ENCODE results near the gene NTNG1. TPM values are rescaled to one million over a fixed set of nuclear protein-coding genes. Genes with fewer than 3 reads are reported as not detected.

The NTNG1 gene
- total and polyA plus RNA-seq, 10 of the 15 experiments (the other 5 are each of a cell fraction or from before 2014, with no cell fraction given) = 0.18 to 2.3 (median 1.1) TPM; not detected in 1

DNA sequence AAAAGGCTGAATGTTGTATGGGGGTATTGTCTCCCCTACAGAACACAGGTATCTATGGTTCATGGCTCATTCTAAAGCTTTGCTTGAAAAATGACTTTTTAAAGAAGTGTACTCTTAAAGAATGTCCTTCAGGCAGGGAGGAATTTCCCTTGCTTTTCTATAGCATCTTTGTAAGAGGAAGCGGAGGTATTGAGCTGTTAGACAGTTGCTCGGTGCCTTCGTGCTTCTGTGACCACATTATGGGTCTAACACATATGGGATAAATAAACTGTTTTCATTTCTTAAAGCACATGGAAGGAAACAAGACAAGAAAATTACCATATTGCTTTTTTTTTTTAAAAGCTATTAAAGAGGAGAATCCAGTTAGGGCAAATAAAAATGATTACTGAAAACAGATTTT lies 182.9 kb downstream of the NTNG1 start:
- ChIA-PET SMC1A (ENCODE audit: uncharacterized antibody, unreplicated experiment) (interaction anchor here (1.3 kb wide), 1 partner anchor 100 kb away, joined by 3 read pairs; no protein-coding TSS in a partner anchor), RAD21 (ENCODE audit: unreplicated experiment) (no interaction called here), CTCF (interaction anchor here (1.0 to 1.1 kb wide), 2 partner anchors 8 kb away, joined by 3 to 4 read pairs; no protein-coding TSS in a partner anchor), POLR2A (no interaction called here)
- Histone ChIP-seq H3K4me2 (ENCODE audit: control insufficient read depth, insufficient read depth) (no peak overlapping the region), H3K79me2 (ENCODE audit: control insufficient read depth, insufficient read depth, low read length) (no peaks in the 10 kb centered on the region), H3K36me3 (ENCODE audit: control insufficient read depth in 2 of 2, insufficient read depth in 2 of 2, low read length in 1 of 2) (no peaks in the 10 kb centered on the region), H3K9ac (ENCODE audit: control insufficient read depth, insufficient read depth, low read length) (no peak overlapping the region), H4K20me1 (ENCODE audit: control insufficient read depth, insufficient read depth) (no peaks in the 10 kb centered on the region), H3K9me3 (replicated peaks; ENCODE audit: control insufficient read depth, insufficient read depth, low read length) (no peaks in the 10 kb centered on the region), H3K4me3 (no peak overlapping the region), H3K27ac (ENCODE audit: control insufficient read depth, insufficient read depth) (no peak overlapping the region), H3K4me1 (ENCODE audit: control insufficient read depth, insufficient read depth, low read length) (no peaks in the 10 kb centered on the region), H2AFZ (ENCODE audit: control insufficient read depth, low read depth, low read length) (no peak overlapping the region), H3K27me3 (replicated peaks in 1 of 2; ENCODE audit: control insufficient read depth in 2 of 2, insufficient read depth in 2 of 2, low read length in 1 of 2) (no peaks in the 10 kb centered on the region)
- WGBS (ENCODE audit: insufficient coverage, insufficient replicate concordance, low lambda C conversion rate, missing lambda C conversion rate) = 4% methylated on average over 3 of the region's 3 CpGs
- intact Hi-C loops (cut with micrococcal nuclease; ENCODE audit: unreplicated experiment) = no loop called here
- TF ChIP-seq RCOR1 (conservative IDR thresholded peaks at IDR 0.05; ENCODE audit: low read depth, low read length) (no peak), BRCA1 (IDR thresholded peaks at IDR 0.05; ENCODE audit: low read depth, low read length) (no peak), CBX3 (IDR thresholded peaks at IDR 0.05; ENCODE audit: borderline replicate concordance, low read depth) (no peak), KLF5 (IDR thresholded peaks at IDR 0.05; ENCODE audit: partially characterized antibody) (no peak), SMC3 (IDR thresholded peaks at IDR 0.05; ENCODE audit: borderline replicate concordance, low read length) (no peak), RBBP5 (conservative IDR thresholded peaks at IDR 0.05) (no peak), FOXK2 (IDR thresholded peaks at IDR 0.05) (no peak), RB1 (IDR thresholded peaks at IDR 0.05; ENCODE audit: borderline replicate concordance) (no peak)
- TF ChIP-seq, protein P1, sequence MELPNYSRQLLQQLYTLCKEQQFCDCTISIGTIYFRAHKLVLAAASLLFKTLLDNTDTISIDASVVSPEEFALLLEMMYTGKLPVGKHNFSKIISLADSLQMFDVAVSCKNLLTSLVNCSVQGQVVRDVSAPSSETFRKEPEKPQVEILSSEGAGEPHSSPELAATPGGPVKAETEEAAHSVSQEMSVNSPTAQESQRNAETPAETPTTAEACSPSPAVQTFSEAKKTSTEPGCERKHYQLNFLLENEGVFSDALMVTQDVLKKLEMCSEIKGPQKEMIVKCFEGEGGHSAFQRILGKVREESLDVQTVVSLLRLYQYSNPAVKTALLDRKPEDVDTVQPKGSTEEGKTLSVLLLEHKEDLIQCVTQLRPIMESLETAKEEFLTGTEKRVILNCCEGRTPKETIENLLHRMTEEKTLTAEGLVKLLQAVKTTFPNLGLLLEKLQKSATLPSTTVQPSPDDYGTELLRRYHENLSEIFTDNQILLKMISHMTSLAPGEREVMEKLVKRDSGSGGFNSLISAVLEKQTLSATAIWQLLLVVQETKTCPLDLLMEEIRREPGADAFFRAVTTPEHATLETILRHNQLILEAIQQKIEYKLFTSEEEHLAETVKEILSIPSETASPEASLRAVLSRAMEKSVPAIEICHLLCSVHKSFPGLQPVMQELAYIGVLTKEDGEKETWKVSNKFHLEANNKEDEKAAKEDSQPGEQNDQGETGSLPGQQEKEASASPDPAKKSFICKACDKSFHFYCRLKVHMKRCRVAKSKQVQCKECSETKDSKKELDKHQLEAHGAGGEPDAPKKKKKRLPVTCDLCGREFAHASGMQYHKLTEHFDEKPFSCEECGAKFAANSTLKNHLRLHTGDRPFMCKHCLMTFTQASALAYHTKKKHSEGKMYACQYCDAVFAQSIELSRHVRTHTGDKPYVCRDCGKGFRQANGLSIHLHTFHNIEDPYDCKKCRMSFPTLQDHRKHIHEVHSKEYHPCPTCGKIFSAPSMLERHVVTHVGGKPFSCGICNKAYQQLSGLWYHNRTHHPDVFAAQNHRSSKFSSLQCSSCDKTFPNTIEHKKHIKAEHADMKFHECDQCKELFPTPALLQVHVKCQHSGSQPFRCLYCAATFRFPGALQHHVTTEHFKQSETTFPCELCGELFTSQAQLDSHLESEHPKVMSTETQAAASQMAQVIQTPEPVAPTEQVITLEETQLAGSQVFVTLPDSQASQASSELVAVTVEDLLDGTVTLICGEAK (IDR thresholded peaks at IDR 0.05; ENCODE audit: borderline replicate concordance) = no peak
- TF ChIP-seq, protein P2, sequence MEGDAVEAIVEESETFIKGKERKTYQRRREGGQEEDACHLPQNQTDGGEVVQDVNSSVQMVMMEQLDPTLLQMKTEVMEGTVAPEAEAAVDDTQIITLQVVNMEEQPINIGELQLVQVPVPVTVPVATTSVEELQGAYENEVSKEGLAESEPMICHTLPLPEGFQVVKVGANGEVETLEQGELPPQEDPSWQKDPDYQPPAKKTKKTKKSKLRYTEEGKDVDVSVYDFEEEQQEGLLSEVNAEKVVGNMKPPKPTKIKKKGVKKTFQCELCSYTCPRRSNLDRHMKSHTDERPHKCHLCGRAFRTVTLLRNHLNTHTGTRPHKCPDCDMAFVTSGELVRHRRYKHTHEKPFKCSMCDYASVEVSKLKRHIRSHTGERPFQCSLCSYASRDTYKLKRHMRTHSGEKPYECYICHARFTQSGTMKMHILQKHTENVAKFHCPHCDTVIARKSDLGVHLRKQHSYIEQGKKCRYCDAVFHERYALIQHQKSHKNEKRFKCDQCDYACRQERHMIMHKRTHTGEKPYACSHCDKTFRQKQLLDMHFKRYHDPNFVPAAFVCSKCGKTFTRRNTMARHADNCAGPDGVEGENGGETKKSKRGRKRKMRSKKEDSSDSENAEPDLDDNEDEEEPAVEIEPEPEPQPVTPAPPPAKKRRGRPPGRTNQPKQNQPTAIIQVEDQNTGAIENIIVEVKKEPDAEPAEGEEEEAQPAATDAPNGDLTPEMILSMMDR (IDR thresholded peaks at IDR 0.05 in 2 of 3, conservative IDR thresholded peaks at IDR 0.05 in 1 of 3; ENCODE audit: control insufficient read depth in 2 of 3, extremely low read depth in 1 of 3, insufficient read depth in 1 of 3, low read depth in 3 of 3, low read length in 3 of 3) = no peak
- TF ChIP-seq, protein P3, sequence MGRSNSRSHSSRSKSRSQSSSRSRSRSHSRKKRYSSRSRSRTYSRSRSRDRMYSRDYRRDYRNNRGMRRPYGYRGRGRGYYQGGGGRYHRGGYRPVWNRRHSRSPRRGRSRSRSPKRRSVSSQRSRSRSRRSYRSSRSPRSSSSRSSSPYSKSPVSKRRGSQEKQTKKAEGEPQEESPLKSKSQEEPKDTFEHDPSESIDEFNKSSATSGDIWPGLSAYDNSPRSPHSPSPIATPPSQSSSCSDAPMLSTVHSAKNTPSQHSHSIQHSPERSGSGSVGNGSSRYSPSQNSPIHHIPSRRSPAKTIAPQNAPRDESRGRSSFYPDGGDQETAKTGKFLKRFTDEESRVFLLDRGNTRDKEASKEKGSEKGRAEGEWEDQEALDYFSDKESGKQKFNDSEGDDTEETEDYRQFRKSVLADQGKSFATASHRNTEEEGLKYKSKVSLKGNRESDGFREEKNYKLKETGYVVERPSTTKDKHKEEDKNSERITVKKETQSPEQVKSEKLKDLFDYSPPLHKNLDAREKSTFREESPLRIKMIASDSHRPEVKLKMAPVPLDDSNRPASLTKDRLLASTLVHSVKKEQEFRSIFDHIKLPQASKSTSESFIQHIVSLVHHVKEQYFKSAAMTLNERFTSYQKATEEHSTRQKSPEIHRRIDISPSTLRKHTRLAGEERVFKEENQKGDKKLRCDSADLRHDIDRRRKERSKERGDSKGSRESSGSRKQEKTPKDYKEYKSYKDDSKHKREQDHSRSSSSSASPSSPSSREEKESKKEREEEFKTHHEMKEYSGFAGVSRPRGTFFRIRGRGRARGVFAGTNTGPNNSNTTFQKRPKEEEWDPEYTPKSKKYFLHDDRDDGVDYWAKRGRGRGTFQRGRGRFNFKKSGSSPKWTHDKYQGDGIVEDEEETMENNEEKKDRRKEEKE (IDR thresholded peaks at IDR 0.05) = no peak
- TF ChIP-seq, protein P4, sequence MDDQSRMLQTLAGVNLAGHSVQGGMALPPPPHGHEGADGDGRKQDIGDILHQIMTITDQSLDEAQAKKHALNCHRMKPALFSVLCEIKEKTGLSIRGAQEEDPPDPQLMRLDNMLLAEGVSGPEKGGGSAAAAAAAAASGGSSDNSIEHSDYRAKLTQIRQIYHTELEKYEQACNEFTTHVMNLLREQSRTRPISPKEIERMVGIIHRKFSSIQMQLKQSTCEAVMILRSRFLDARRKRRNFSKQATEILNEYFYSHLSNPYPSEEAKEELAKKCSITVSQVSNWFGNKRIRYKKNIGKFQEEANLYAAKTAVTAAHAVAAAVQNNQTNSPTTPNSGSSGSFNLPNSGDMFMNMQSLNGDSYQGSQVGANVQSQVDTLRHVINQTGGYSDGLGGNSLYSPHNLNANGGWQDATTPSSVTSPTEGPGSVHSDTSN (IDR thresholded peaks at IDR 0.05; ENCODE audit: insufficient replicate concordance, low read depth, low read length) = no peak
- FAIRE-seq (no peak), ATAC-seq (no peak), DNase-seq (ENCODE audit: low read depth, low spot score) (no peak)
- no TSS peak for BruUV-seq (replicated peaks)
- in situ Hi-C loops (cut with MboI) = no loop called here
